Measurements from ENCODE around the gene RANGAP1. TPM values are rescaled to one million over a fixed set of nuclear protein-coding genes. Genes with fewer than 3 reads are reported as not detected.

RANGAP1 gene
- total and polyA plus RNA-seq, 2 of the 13 experiments (the other 11 are each of a cell fraction or from before 2014, with no cell fraction given), result 51.8 to 83.9 TPM

- peak; percentile 80; the same call in 1 of the 2 replicates for TF ChIP-seq ZBTB43 (CRISPR knock-in tag; conservative IDR thresholded peaks at IDR 0.05)
- TF ChIP-seq ZNF609 (CRISPR knock-in tag; IDR thresholded peaks at IDR 0.05; ENCODE audit: borderline replicate concordance), result peak; percentile 15; the same call in 1 of the 2 replicates
- TF ChIP-seq PHF8 (CRISPR knock-in tag; IDR thresholded peaks at IDR 0.05), result peak; percentile 60; the same call in 1 of the 2 replicates
- no peak for TF ChIP-seq KAT2B (IDR thresholded peaks at IDR 0.05; ENCODE audit: borderline replicate concordance, low read depth, low read length)
- TF ChIP-seq HMG20A (CRISPR knock-in tag; IDR thresholded peaks at IDR 0.05; ENCODE audit: borderline replicate concordance), result peak; percentile 51; the same call in 1 of the 2 replicates
- TF ChIP-seq HMGXB3 (CRISPR knock-in tag; IDR thresholded peaks at IDR 0.05; ENCODE audit: borderline replicate concordance), result peak; percentile 93
- peak; percentile 43 for TF ChIP-seq TEAD3 (CRISPR knock-in tag; optimal IDR thresholded peaks at IDR 0.05; ENCODE audit: borderline replicate concordance)
- TF ChIP-seq ZNF451 (CRISPR knock-in tag; IDR thresholded peaks at IDR 0.05), result peak; percentile 76; the same call in 1 of the 2 replicates
- TF ChIP-seq HIC2 (CRISPR knock-in tag; IDR thresholded peaks at IDR 0.05; ENCODE audit: low read depth), result peak; percentile 59; the same call in 1 of the 2 replicates
- peak; percentile 69; the same call in 1 of the 2 replicates for TF ChIP-seq SPEN (CRISPR knock-in tag; IDR thresholded peaks at IDR 0.05; ENCODE audit: low read depth)
- peak; percentile 93 for TF ChIP-seq MXD4 (CRISPR knock-in tag; IDR thresholded peaks at IDR 0.05)
- TF ChIP-seq HBP1 (CRISPR knock-in tag; IDR thresholded peaks at IDR 0.05; ENCODE audit: low read depth), result peak; percentile 51; the same call in 1 of the 2 replicates
- no peak for TF ChIP-seq ZNF337 (CRISPR knock-in tag; IDR thresholded peaks at IDR 0.05; ENCODE audit: borderline replicate concordance, low read depth)
Observed at GRCh38 chr22:41308544-41308947, 22.6 kb upstream of the RANGAP1 start (continued).
